Measurements from ENCODE around the gene PIKFYVE.
A peak's percentile ranks its signal among the peaks of the same experiment; 100 is the strongest.
"Not testable (repeated sequence)": the region's sequence is repeated elsewhere in the genome, so short reads cannot be mapped to it uniquely, and the experiment has no call there.

PIKFYVE gene

GRCh38 chr2:208265801-208266552 lies at the start of gene PIKFYVE:
Gene PIKFYVE, plus strand, starts transcription at chr2:208266255. Its CDS starts 5,265 bp downstream, at chr2:208271520.
- DNase-seq: peak; percentile 99
- in situ Hi-C loops (cut with MboI; ENCODE audit: low pct_unique_long_range_greater_than_20kb, low sequenced_read_pairs): no loop called here

- in situ Hi-C loops (cut with MboI; ENCODE audit: low pct_unique_long_range_greater_than_20kb, low sequenced_read_pairs); DNase-seq: not testable (repeated sequence)
These were observed 44.2 kb upstream of the PIKFYVE start for GRCh38 chr2:208221873-208222272.

- DNase-seq: no peak
- in situ Hi-C loops (cut with MboI; ENCODE audit: low pct_unique_long_range_greater_than_20kb, low sequenced_read_pairs): no loop called here
These were observed 43.7 kb upstream of the PIKFYVE start for GRCh38 chr2:208222351-208222750.

- DNase-seq: no peak
- in situ Hi-C loops (cut with MboI; ENCODE audit: low pct_unique_long_range_greater_than_20kb, low sequenced_read_pairs): no loop called here
These were observed 41.3 kb upstream of the PIKFYVE start for GRCh38 chr2:208224802-208225201.

GRCh38 chr2:208227581-208228232 lies 38.3 kb upstream of the PIKFYVE start:
- DNase-seq: no peak
- in situ Hi-C loops (cut with MboI; ENCODE audit: low pct_unique_long_range_greater_than_20kb, low sequenced_read_pairs): no loop called here

- in situ Hi-C loops (cut with MboI; ENCODE audit: low pct_unique_long_range_greater_than_20kb, low sequenced_read_pairs): no loop called here
These were observed 37.6 kb upstream of the PIKFYVE start for GRCh38 chr2:208228476-208228875.

GRCh38 chr2:208234786-208235185 lies 31.3 kb upstream of the PIKFYVE start:
- no peak for DNase-seq
- in situ Hi-C loops (cut with MboI; ENCODE audit: low pct_unique_long_range_greater_than_20kb, low sequenced_read_pairs): no loop called here

More at GRCh38 chr2:208228476-208228875, 37.6 kb upstream of the PIKFYVE start:
- DNase-seq: peak; percentile 9

- no peak for DNase-seq
- in situ Hi-C loops (cut with MboI; ENCODE audit: low pct_unique_long_range_greater_than_20kb, low sequenced_read_pairs): no loop called here
These were observed 30.2 kb upstream of the PIKFYVE start for GRCh38 chr2:208235860-208236259.

- in situ Hi-C loops (cut with MboI; ENCODE audit: low pct_unique_long_range_greater_than_20kb, low sequenced_read_pairs): no loop called here
- no peak for DNase-seq
These were observed 26.1 kb upstream of the PIKFYVE start for GRCh38 chr2:208239770-208240493.

GRCh38 chr2:208240619-208241209 lies 25.3 kb upstream of the PIKFYVE start:
- in situ Hi-C loops (cut with MboI; ENCODE audit: low pct_unique_long_range_greater_than_20kb, low sequenced_read_pairs): no loop called here
- DNase-seq: no peak

- DNase-seq: no peak
- in situ Hi-C loops (cut with MboI; ENCODE audit: low pct_unique_long_range_greater_than_20kb, low sequenced_read_pairs): no loop called here
These were observed 21.6 kb upstream of the PIKFYVE start for GRCh38 chr2:208244422-208244821.

GRCh38 chr2:208245746-208246145 lies 20.3 kb upstream of the PIKFYVE start:
- no peak for DNase-seq
- in situ Hi-C loops (cut with MboI; ENCODE audit: low pct_unique_long_range_greater_than_20kb, low sequenced_read_pairs): no loop called here

GRCh38 chr2:208248601-208249000 lies 17.5 kb upstream of the PIKFYVE start:
- DNase-seq: no peak
- in situ Hi-C loops (cut with MboI; ENCODE audit: low pct_unique_long_range_greater_than_20kb, low sequenced_read_pairs): no loop called here

GRCh38 chr2:208249296-208249695 lies 16.8 kb upstream of the PIKFYVE start:
- no peak for DNase-seq
- in situ Hi-C loops (cut with MboI; ENCODE audit: low pct_unique_long_range_greater_than_20kb, low sequenced_read_pairs): no loop called here

- in situ Hi-C loops (cut with MboI; ENCODE audit: low pct_unique_long_range_greater_than_20kb, low sequenced_read_pairs): no loop called here
- no peak for DNase-seq
These were observed 15.7 kb upstream of the PIKFYVE start for GRCh38 chr2:208250388-208250787.

GRCh38 chr2:208251098-208251497 lies 15.0 kb upstream of the PIKFYVE start:
- no peak for DNase-seq
- in situ Hi-C loops (cut with MboI; ENCODE audit: low pct_unique_long_range_greater_than_20kb, low sequenced_read_pairs): no loop called here

GRCh38 chr2:208252716-208253492 lies 13.2 kb upstream of the PIKFYVE start:
- no peak for DNase-seq
- in situ Hi-C loops (cut with MboI; ENCODE audit: low pct_unique_long_range_greater_than_20kb, low sequenced_read_pairs): no loop called here

- in situ Hi-C loops (cut with MboI; ENCODE audit: low pct_unique_long_range_greater_than_20kb, low sequenced_read_pairs): no loop called here
- DNase-seq: no peak
These were observed 12.4 kb upstream of the PIKFYVE start for GRCh38 chr2:208253600-208254117.
